Measurements from ENCODE around the gene DYNLRB1. TPM values are rescaled to one million over a fixed set of nuclear protein-coding genes. Genes with fewer than 3 reads are reported as not detected.
A peak's percentile ranks its signal among the peaks of the same experiment; 100 is the strongest.

The DYNLRB1 gene
- total and polyA plus RNA-seq, 10 of the 15 experiments (the other 5 are each of a cell fraction or from before 2014, with no cell fraction given): 87.9 to 313 (median 153) TPM

GRCh38 chr20:34475979-34476736 is 40.1 kb upstream of the DYNLRB1 start (continued):
- TF ChIP-seq ZNF217 (IDR thresholded peaks at IDR 0.05) (no peak), IKZF2 (IDR thresholded peaks at IDR 0.05) (no peak), USF1 (IDR thresholded peaks at IDR 0.05; ENCODE audit: borderline replicate concordance, extremely low read length, insufficient read depth, low read depth, low read length) (no peak), CUX1 (IDR thresholded peaks at IDR 0.05; ENCODE audit: insufficient replicate concordance, low read depth, low read length) (no peak), YY1 (IDR thresholded peaks at IDR 0.05; ENCODE audit: low read depth, low read length) (0 out of 2 replicates have a peak, but pooled peaks have one; percentile 50), ZNF24 (IDR thresholded peaks at IDR 0.05) (no peak), RUNX3 (IDR thresholded peaks at IDR 0.05; ENCODE audit: low read length) (peak; percentile 36; the same call in 1 of the 2 replicates), FOS (IDR thresholded peaks at IDR 0.05; ENCODE audit: borderline replicate concordance, extremely low read depth, insufficient read length) (no peak), CBX5 (IDR thresholded peaks at IDR 0.05; ENCODE audit: low read depth) (no peak), TAF1 (IDR thresholded peaks at IDR 0.05; ENCODE audit: borderline replicate concordance, low read depth, low read length) (no peak)
- TF ChIP-seq, protein P1, sequence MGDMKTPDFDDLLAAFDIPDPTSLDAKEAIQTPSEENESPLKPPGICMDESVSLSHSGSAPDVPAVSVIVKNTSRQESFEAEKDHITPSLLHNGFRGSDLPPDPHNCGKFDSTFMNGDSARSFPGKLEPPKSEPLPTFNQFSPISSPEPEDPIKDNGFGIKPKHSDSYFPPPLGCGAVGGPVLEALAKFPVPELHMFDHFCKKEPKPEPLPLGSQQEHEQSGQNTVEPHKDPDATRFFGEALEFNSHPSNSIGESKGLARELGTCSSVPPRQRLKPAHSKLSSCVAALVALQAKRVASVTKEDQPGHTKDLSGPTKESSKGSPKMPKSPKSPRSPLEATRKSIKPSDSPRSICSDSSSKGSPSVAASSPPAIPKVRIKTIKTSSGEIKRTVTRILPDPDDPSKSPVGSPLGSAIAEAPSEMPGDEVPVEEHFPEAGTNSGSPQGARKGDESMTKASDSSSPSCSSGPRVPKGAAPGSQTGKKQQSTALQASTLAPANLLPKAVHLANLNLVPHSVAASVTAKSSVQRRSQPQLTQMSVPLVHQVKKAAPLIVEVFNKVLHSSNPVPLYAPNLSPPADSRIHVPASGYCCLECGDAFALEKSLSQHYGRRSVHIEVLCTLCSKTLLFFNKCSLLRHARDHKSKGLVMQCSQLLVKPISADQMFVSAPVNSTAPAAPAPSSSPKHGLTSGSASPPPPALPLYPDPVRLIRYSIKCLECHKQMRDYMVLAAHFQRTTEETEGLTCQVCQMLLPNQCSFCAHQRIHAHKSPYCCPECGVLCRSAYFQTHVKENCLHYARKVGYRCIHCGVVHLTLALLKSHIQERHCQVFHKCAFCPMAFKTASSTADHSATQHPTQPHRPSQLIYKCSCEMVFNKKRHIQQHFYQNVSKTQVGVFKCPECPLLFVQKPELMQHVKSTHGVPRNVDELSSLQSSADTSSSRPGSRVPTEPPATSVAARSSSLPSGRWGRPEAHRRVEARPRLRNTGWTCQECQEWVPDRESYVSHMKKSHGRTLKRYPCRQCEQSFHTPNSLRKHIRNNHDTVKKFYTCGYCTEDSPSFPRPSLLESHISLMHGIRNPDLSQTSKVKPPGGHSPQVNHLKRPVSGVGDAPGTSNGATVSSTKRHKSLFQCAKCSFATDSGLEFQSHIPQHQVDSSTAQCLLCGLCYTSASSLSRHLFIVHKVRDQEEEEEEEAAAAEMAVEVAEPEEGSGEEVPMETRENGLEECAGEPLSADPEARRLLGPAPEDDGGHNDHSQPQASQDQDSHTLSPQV (IDR thresholded peaks at IDR 0.05): no peak
